GM12873 (cell line): ENCODE data around the gene ZNF836.

Source experiments
- CTCF ChIP-seq: IDR thresholded peaks from 2 replicates; pipeline ENCODE4 v1.5.1; 2012; ENCODE audit warnings: low read depth, mild to moderate bottlenecking, moderate library complexity, low read length, control low read depth; ENCODE audit not compliant: insufficient read depth; ENCODE audit errors: missing control alignments

The ZNF836 gene

GRCh38 chr19:52112624-52113023 is 58.8 kb downstream of the ZNF836 start:
- no peak for TF ChIP-seq CTCF

GRCh38 chr19:52110780-52111179 is 60.6 kb downstream of the ZNF836 start:
- TF ChIP-seq CTCF, result no peak
